ENCODE results near the gene SLC45A2. TPM values are rescaled to one million over a fixed set of nuclear protein-coding genes. Genes with fewer than 3 reads are reported as not detected.
"Not testable (repeated sequence)": the region's sequence is repeated elsewhere in the genome, so short reads cannot be mapped to it uniquely, and the experiment has no call there.

Gene SLC45A2, protein sequence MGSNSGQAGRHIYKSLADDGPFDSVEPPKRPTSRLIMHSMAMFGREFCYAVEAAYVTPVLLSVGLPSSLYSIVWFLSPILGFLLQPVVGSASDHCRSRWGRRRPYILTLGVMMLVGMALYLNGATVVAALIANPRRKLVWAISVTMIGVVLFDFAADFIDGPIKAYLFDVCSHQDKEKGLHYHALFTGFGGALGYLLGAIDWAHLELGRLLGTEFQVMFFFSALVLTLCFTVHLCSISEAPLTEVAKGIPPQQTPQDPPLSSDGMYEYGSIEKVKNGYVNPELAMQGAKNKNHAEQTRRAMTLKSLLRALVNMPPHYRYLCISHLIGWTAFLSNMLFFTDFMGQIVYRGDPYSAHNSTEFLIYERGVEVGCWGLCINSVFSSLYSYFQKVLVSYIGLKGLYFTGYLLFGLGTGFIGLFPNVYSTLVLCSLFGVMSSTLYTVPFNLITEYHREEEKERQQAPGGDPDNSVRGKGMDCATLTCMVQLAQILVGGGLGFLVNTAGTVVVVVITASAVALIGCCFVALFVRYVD
- 0.41 TPM for total RNA-seq

DNA sequence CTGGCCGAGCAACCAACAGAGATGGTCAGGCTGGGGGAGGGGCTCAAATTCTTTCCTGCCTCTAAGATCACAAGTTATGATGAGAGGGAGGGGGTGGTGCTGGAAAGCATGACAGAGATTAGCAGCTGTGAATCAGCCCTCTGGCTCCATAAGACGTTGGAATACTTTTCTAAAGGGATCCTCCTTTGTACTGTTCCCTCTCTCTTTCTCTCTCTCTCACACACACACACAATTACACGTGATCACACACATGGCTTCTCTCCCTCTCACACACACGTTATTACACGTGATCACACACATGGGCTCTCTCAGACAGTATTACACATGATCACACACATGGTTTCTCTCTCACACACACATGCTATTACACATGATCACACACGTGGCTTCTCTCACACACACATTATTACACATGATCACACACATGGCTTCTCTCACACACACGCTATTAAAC is at the start of gene SLC45A2:
TSS of gene SLC45A2 (minus strand) at position 23 of the 454 bp plus-strand sequence. CDS start 110 bp downstream, outside the sequence.
- no peak for DNase-seq (ENCODE audit: low spot score in 2 of 2)

DNA sequence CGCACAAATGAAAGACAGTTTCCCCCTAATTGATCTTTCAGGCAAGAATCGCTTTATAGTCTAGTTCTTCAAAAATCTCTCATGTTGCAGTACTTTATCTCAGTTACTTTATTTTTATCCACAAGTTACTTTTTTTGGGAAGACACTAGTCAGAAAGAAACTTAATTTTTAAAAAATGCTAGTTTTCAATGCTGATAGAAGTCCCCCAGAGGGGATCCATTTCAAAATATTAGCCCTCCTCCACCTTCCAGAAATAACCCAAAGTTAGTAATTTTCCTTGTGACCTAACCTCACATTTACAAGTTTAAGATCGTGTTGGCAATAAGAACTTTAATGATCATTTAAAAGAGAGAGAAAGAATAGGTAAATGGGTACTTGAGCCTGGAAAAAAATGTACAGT is 47.5 kb upstream of the SLC45A2 start:
- FAIRE-seq (no peak), DNase-seq (ENCODE audit: low spot score in 2 of 2) (no peak)

More for the DNA sequence above, at the start of gene SLC45A2:
- no peak for FAIRE-seq

DNA sequence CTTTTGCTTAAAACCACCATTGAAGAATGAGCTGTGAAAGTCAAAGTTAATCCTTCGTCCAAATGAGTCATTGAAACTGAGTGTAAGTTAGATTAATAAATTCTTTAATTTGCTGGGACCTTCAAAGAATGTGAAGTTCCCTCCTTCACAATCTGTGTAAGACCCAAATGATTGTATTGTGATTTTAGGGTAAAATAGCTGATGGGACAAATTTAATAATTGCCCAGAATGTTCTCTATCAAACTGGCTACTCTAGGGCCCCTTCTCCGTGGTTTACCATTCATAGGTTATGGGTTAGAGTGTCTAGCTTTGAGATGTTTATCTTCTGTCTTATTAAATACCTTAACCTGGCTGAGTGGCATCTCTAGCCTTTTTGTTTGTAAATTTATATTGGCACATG is 46.6 kb upstream of the SLC45A2 start:
- DNase-seq (ENCODE audit: low spot score in 2 of 2) (no peak), FAIRE-seq (no peak)

DNA sequence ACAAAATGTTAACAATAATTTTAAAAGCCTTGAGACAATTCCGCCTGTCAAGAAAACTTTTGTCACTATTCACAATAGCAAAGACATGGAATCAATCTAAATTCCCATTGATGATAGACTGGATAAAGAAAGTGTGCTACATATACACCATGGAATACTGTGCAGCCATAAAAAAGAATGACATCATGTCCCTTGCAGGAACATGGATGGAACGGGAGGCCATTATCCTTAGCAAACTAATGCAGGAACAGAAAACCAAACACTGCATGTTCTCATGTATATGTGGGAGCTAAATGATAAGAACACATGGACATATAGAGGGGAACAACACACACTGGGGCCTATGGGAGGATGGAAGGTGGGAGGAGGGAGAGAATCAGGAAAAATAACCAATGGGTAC is 46.1 kb upstream of the SLC45A2 start:
- not testable (repeated sequence) for FAIRE-seq; DNase-seq (ENCODE audit: low spot score in 2 of 2)

DNA sequence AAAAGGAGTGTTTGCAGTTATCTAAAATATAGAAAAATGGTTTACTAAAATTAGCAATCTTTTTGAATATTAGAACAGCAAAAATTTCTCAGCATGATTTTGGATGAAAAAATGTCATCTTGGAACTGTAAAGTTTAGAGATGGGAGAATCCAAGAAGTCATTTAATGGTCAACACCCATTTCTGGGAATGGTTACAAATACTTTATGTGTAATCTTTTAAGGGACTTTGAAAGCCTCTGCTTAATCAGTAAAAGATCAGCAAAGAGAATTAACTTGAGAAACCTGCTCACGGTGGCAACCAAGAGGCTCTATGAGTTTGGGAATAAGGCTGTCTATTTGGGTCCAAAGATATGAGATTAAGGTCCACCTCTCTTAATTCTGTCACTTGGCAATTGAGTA is 45.6 kb upstream of the SLC45A2 start:
- DNase-seq (ENCODE audit: low spot score in 2 of 2) (no peak), FAIRE-seq (no peak)

DNA sequence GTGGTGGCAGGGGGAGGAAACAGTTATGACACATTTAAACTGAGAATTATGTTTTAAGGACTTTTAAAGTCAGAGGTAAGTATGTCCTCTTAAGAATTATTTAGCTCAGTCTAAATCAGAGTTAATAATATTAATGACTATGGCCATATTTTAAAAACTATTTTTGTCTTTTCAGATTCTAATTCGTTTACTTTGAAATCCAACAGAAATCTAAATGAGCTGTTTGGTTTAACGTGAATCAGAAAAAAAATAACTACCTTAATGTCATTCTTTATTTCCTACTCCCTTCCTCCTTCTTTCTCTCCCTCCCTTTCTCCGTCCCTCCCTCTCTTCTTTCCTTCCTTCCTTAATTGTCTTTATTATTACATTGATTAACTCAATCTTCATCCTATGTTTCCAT is 43.9 kb upstream of the SLC45A2 start:
- DNase-seq (ENCODE audit: low spot score in 2 of 2) (no peak), FAIRE-seq (no peak)

DNA sequence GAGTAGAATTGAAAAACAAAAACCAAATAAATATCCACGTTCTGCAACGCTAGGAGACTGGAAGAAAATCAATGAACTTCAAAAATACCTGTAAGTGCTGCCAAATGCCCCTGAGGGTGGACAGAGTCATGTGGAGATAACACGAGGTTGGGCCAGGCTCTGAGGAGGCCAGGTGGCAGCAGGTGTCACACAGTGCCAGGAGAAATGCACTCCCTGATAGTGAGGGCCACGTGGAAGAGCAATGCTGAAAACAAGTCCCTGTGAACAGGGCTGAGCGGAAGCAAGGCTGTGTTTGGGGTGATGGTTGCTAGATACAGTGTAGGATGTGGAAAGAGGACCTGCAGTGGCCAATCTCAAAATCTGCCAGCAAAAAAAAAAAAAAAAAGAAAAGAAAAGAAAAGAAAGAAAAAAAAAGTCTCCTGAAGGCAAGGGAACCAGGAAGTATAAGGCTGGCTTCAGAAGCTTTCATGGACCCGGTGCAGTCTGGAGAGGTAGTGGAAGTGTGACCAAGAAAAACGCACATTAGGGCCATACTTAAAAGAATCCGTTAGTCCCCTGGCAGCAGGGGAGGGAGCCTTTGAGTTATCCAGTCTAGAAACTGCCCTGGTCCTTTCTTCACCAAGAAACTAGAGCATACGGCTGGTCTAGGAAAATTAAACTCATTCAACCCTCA is 41.7 kb upstream of the SLC45A2 start:
- DNase-seq (ENCODE audit: low spot score in 2 of 2), result no peak
- FAIRE-seq, result no peak

DNA sequence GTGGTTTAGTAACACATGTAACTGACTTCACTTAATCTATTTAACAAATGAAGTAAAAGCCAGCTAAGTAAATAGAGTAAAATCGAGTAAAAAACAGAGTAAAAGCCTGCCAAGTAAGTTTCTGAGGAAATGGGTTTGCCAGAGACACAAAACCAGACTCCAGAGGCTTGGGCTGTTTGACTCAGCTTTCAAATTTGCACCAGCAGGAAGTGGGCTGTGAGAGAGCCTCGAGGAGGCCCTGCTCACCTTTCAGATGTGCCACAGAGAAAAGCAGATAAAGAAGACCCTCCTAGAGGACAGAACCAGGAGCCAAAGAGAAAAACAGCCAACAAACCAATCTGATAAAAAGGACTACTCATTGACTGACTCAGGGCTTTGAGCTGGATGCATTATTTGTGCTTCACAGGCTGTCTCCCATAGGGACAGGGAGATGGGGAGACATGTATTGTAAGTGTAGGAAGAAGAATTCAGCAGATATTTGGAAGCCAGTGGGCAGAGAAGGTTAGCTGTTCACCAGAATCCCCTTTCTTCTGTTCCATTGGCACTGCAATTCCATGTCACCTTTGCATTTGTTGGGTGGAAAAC is 37.7 kb upstream of the SLC45A2 start:
- FAIRE-seq, result no peak
- DNase-seq (ENCODE audit: low spot score in 2 of 2), result no peak

DNA sequence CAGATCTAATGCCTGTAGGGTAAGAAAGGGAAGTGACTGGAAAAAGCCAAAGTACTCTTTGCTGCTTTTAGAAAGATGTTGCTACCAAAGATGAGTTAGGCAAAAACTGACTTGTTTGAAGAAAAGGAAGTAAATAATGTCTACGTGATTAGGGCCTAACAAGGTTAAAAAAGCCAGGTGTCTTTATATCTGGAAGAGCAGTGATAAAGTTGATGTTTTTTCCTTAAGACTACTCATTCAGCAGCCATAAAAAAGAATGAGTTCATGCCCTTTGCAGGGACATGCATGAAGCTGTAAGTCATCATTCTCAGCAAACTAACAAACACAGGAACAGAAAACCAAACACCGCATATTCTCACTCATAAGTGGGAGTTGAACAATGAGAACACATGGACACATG is 36.8 kb upstream of the SLC45A2 start:
- no peak for DNase-seq (ENCODE audit: low spot score in 2 of 2)
- FAIRE-seq, result no peak

DNA sequence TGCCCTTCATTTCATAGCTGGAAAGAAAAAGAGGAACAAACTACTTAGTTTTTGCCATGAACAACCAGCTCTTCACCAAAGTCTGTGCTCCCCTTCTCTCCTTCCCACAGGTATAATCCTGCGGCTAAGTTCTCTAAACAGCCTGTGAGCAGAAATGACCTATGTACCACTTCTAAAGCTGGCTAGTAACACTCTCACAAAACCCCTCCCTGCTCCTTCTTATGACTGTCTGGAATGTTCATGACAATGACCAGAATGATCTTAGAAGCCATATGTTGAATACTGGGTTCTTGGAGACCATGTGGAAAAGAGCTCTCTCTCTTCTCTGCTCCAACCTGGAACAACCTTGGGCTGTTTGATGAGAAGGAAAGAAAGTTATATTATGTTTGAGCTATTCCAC is 36.2 kb upstream of the SLC45A2 start:
- DNase-seq (ENCODE audit: low spot score in 2 of 2) (no peak), FAIRE-seq (no peak)

DNA sequence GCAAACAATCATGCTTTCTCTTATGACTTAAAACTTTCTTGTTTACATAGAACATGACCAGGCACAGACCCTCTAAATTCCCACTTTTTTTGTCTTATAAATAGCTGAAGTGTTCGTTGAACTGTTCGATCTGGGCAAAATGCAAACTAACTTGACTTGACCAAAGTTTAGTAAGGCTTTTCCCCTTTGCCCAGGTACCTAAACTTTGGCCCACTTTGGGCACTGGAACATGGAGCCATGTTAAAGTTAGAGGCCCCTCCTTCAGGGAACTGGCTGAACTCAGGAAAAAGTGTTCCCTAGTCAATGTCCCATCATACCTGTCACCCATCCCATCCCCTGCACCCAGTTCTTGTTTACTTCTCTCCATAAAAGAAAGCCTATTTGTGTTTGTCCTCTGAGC is 32.8 kb upstream of the SLC45A2 start:
- DNase-seq (ENCODE audit: low spot score in 2 of 2), result no peak
- no peak for FAIRE-seq

DNA sequence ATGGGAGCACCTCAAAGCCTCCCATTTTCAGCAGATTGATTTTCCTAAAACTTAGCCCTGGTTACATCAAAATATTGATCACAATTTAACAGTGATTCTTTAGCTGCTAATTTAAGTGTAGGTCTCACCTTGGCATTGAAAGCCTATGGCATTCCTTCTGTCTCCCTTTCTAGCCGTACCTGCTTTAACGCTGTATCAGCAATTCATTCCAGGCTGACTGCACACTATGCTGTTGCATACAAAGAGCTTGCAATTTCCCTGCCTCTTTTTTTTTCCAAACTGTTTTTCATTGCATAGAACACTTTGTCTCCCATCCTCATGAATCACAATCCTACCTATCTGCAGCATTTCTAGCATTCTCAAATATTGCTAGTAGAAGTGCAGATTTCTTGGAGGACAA is 32.3 kb upstream of the SLC45A2 start:
- FAIRE-seq (no peak), DNase-seq (ENCODE audit: low spot score in 2 of 2) (no peak)

DNA sequence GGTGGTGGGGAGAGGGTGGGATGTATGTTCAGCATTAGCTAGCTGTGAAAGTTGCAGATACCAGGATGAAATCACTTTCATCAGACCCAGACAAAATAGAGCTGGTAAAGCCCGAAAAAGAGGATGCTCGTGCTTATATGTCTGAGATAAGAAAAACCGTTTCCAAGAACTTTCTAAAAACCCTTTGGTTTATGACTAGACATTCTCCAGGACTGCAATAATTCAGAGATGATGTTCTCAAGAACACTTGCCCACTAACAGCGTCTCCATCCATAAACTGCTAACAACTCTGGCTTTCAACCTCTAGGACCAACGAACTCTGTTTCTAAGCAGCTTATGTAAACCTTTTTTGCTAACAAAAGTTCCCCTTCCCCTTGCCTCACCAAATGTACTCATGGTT is 31.7 kb upstream of the SLC45A2 start:
- FAIRE-seq, result no peak
- no peak for DNase-seq (ENCODE audit: low spot score in 2 of 2)

DNA sequence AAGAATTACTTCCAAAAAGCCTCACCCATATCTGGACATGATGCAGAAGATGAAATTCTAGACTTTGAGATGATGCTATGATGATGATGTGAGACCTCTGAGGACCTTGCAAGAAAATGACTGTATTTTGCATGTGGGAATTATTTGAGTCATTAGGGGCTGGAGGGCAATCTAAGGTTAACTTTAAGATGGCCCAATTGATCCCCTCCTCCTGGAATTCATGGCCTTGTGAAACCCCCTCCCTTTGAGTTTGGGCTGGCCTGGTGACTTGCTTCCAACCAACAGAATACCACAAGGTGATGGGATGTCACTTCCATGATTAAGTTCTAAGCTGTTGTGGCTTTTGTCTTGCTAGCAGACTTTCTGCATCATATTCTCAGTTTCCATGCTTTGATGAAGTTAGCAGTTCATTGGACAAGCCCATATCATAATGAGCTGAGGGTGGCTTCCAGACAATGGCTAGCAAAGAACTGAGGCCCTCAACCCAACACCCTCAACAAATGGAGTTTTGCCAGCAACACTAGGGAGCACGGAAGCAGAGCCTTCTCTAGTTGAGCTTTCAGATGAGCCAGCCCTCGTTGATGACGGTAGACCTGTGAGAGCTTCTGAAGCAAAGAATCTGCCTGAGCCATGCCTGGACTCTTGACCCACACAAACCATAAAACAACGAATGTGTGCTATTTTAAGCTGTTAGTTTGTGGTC is 30.8 kb upstream of the SLC45A2 start:
- DNase-seq (ENCODE audit: low spot score in 2 of 2) (no peak), FAIRE-seq (no peak)

DNA sequence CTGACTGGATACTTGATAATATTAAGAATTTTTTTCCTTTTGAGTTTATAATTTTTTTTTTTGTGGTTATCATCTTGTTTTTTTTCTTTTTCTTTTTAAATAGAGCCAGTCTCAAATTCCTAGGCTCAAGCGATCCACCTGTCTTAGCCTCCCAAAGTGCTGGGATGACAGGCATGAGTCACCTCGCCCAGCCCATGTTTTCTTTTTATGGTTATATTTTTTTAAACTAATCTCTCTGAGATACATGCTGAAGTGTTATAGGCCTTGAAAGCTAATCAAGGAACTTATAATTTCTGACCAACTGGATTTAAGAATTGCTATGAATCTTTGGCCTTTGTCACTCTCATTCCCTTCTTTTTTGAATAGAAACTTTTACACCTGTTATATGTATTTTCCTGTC is 30.1 kb upstream of the SLC45A2 start:
- no peak for FAIRE-seq

DNA sequence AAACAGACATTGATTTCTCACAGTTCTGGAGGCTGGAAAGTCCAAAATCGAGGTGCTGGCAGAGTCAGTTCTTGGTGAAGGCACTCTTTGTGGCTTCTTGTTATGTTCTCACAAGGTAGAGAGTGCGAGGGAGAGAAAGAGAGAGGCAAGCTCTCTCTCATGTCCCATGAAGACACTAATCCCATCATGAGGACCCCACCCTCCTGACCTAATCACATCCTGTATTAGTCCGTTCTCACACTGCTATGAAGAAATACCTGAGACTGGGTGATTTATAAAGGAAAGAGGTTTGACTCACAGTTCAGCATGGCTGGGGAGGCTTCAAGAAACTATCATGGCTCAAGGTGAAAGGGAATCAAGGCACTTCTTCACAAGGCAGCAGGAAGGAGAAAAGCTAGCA is 29.1 kb upstream of the SLC45A2 start:
- no peak for DNase-seq (ENCODE audit: low spot score in 2 of 2)
- FAIRE-seq, result no peak

More for the DNA sequence above, 30.1 kb upstream of the SLC45A2 start:
- DNase-seq (ENCODE audit: low spot score in 2 of 2), result no peak

DNA sequence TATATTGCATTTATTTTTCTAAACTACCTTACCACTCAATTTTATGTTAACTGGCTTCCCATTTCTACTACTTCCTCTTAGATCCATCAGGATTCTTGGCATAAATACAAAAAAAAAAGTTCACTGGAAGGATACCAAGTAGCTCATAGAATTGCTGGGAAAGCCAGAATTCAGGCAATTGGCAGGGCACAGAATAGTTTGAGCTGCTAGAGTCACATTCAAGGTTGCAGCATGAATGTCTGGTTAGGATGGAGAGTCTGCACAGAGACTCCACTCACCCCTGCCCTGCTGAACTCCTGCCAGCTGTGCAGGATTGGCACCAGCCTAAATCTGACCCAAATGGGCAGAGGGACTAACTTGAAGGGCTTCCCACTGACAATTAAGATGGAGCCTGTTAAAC is 28.3 kb upstream of the SLC45A2 start:
- FAIRE-seq (no peak), DNase-seq (ENCODE audit: low spot score in 2 of 2) (no peak)

DNA sequence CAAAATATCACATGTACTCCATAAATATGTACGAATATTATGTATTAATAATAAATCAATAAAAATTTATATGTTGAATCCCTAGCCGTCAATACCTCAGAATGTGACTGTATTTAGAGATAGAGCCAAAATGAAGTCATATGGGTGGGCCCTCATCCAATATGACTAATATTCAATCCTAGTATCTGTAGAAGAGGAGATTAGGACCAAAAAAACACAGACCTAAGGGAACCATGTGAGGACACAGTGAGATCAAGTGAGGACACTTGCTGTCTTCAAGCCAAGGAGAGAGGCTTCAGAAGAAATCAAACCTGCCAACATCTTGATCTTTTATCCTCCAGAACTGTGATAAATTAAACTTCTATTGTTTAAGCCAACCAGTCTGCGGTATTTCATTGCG is 27.0 kb upstream of the SLC45A2 start:
- DNase-seq (ENCODE audit: low spot score in 2 of 2) (no peak), FAIRE-seq (no peak)

DNA sequence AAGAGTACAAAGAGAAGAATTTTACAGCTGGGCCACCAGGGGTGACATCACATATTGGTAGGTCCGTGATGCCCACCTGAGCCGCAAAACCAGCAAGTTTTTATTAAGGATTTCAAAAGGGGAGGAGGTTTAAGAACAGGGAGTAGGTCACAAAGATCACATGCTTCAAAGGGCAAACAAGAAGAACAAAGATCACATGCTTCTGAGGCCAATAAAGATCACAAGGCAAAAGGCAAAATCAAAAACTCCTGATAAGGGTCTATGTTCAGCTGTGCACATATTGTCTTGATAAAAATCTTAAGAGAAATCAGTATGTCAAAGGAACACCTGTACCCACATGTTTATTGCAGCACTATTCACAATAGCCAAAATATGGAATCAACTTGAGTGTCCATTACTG is 25.7 kb upstream of the SLC45A2 start:
- not testable (repeated sequence) for FAIRE-seq

DNA sequence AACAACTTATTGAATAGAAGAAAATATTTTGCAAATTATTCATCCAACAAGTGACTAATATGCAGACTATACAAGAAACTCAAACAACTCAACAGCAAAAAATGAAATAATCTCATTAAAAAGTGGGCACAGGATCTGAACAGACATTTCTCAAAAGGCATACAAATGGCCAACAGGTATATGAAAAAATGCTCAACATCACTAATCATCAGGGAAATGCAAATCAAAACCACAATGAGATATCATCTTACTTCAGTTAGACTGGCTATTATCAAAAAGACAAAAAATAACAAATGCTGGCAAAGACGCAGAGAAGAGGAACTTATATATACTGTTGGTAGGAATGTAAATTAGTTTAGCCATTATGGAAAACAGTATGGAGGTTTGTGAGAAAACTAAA is 25.1 kb upstream of the SLC45A2 start:
- no peak for FAIRE-seq
- DNase-seq (ENCODE audit: low spot score in 2 of 2), result no peak

More for the DNA sequence above, 25.7 kb upstream of the SLC45A2 start:
- not testable (repeated sequence) for DNase-seq (ENCODE audit: low spot score in 2 of 2)

DNA sequence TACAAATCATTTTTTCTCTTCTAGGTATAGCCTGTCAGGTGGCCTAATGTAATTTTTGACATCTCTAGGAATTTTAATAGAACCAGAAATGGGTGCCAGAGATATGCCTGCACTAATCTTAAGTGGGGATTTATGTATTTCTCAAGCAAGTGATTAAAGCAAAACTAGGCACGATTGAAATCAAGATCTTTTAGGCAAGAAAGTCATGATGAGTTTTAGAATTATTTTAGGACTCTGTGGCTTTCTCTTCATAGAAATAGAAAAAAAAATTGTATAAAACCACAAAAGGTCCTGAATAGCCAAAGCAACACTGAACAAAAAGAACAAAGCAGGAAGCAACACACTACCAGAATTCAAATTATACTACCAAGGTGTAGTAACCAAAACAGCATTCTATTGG is 24.3 kb upstream of the SLC45A2 start:
- FAIRE-seq, result no peak
- no peak for DNase-seq (ENCODE audit: low spot score in 2 of 2)

All from frontal cortex (tissue), 4 donors.